Hematopoietic multipotent progenitor cell treated with erythropoietin and hydrocortisone succinate and interleukin-3 and kit ligand, for 6 days (in vitro differentiated cells): ENCODE data around the gene SPINK2.

Experiments used
- DNase-seq: peaks from one replicate; pipeline ENCODE4 v3.0.0-alpha.2; 2015

Gene SPINK2

GRCh38 chr4:56821381-56822243 lies at the start of gene SPINK2:
Gene SPINK2 (minus strand): TSS chr4:56821701. CDS start chr4:56821662, 39 bp downstream.
- DNase-seq: peak; percentile 54

GRCh38 chr4:56870946-56871345 lies 49.4 kb upstream of the SPINK2 start:
- no peak for DNase-seq

- DNase-seq: peak; percentile 42
Observed at GRCh38 chr4:56863441-56864139, 42.1 kb upstream of the SPINK2 start.

GRCh38 chr4:56861360-56861759 lies 39.9 kb upstream of the SPINK2 start:
- DNase-seq: peak; percentile 21

- no peak for DNase-seq
Observed at GRCh38 chr4:56860781-56861180, 39.3 kb upstream of the SPINK2 start.

GRCh38 chr4:56859841-56860240 lies 38.3 kb upstream of the SPINK2 start:
- DNase-seq: no peak

GRCh38 chr4:56857601-56858309 lies 36.3 kb upstream of the SPINK2 start:
- DNase-seq: no peak

GRCh38 chr4:56856656-56857055 lies 35.2 kb upstream of the SPINK2 start:
- DNase-seq: no peak

GRCh38 chr4:56850910-56851309 lies 29.4 kb upstream of the SPINK2 start:
- no peak for DNase-seq

- no peak for DNase-seq
Observed at GRCh38 chr4:56844802-56845580, 23.5 kb upstream of the SPINK2 start.

GRCh38 chr4:56843421-56843899 lies 22.0 kb upstream of the SPINK2 start:
- DNase-seq: peak; percentile 9

- no peak for DNase-seq
Observed at GRCh38 chr4:56840559-56840958, 19.1 kb upstream of the SPINK2 start.

- DNase-seq: no peak
Observed at GRCh38 chr4:56828784-56829535, 7.5 kb upstream of the SPINK2 start.

GRCh38 chr4:56823933-56824600 lies 2.6 kb upstream of the SPINK2 start:
- no peak for DNase-seq

GRCh38 chr4:56818797-56819196 lies 2.7 kb downstream of the SPINK2 start:
- no peak for DNase-seq

GRCh38 chr4:56817840-56818491 lies 3.5 kb downstream of the SPINK2 start:
- no peak for DNase-seq

- DNase-seq: no peak
Observed at GRCh38 chr4:56806666-56807065, 14.8 kb downstream of the SPINK2 start.

GRCh38 chr4:56804551-56804950 lies 16.9 kb downstream of the SPINK2 start:
- peak; percentile 50 for DNase-seq

- peak; percentile 70 for DNase-seq
Observed at GRCh38 chr4:56803471-56803870, 18.0 kb downstream of the SPINK2 start.
